ENCODE data around the gene BTBD2. TPM values are rescaled to one million over a fixed set of nuclear protein-coding genes. Genes with fewer than 3 reads are reported as not detected.

BTBD2 gene
- total and polyA plus RNA-seq, 10 of the 15 experiments (the other 5 are each of a cell fraction or from before 2014, with no cell fraction given), result 0.13 to 66.2 (median 10.4) TPM

DNA sequence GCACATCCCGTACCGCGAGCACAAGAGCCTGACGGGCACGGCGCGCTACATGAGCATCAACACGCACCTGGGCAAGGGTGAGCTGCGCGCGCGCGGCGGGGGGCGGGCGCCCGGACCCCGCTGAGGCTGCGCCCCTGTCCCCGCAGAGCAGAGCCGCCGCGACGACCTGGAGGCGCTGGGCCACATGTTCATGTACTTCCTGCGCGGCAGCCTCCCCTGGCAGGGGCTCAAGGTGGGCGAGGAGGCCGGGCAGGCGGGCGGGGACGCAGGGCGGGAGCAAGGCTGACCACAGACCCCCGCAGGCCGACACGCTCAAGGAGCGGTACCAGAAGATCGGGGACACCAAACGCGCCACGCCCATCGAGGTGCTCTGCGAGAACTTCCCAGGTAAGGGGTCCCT, 36.5 kb downstream of the BTBD2 start:
- Histone ChIP-seq H2AFZ (ENCODE audit: control insufficient read depth, low read depth, low read length) (no peak overlapping the region), H3K4me2 (ENCODE audit: control insufficient read depth, insufficient read depth) (no peak overlapping the region), H3K27ac (ENCODE audit: control insufficient read depth, insufficient read depth) (no peak overlapping the region), H3K9me3 (replicated peaks; ENCODE audit: control insufficient read depth, insufficient read depth, low read length) (no peaks in the 10 kb centered on the region), H3K36me3 (ENCODE audit: control insufficient read depth in 2 of 2, insufficient read depth in 2 of 2, low read length in 1 of 2) (peaks cover 9 to 38% of the 10 kb centered on the region in 2 experiments; a peak in 3 of 4 replicates), H3K27me3 (replicated peaks in 1 of 2; ENCODE audit: control insufficient read depth in 2 of 2, insufficient read depth in 2 of 2, low read length in 1 of 2) (no peaks in the 10 kb centered on the region), H3K4me1 (ENCODE audit: control insufficient read depth, insufficient read depth, low read length) (no peaks in the 10 kb centered on the region), H3K9ac (ENCODE audit: control insufficient read depth, insufficient read depth, low read length) (no peak overlapping the region), H3K4me3 (no peak overlapping the region), H3K79me2 (ENCODE audit: control insufficient read depth, insufficient read depth, low read length) (peaks cover 3% of the 10 kb centered on the region), H4K20me1 (ENCODE audit: control insufficient read depth, insufficient read depth) (no peaks in the 10 kb centered on the region)
- intact Hi-C loops (cut with micrococcal nuclease; ENCODE audit: unreplicated experiment), result no loop called here
- BruUV-seq (replicated peaks), result no TSS peak
- RAD21 ChIA-PET (ENCODE audit: unreplicated experiment), result no interaction called here
- TF ChIP-seq POLR2AphosphoS2 (IDR thresholded peaks at IDR 0.05; ENCODE audit: low read depth, low read length) (no peak), ASH2L (IDR thresholded peaks at IDR 0.05; ENCODE audit: borderline replicate concordance, low read depth) (no peak), BCL11A (IDR thresholded peaks at IDR 0.05; ENCODE audit: low read depth, low read length) (no peak), MTA3 (IDR thresholded peaks at IDR 0.05; ENCODE audit: borderline replicate concordance, low read length) (no peak), ELK1 (IDR thresholded peaks at IDR 0.05; ENCODE audit: low read depth, low read length) (no peak), ZBED1 (IDR thresholded peaks at IDR 0.05; ENCODE audit: borderline replicate concordance) (no peak), ATF3 (IDR thresholded peaks at IDR 0.05; ENCODE audit: borderline replicate concordance, extremely low read depth, low read depth, low read length) (no peak), STAT3 (IDR thresholded peaks at IDR 0.05; ENCODE audit: low read depth, low read length) (no peak), LARP7 (IDR thresholded peaks at IDR 0.05) (no peak), TARDBP (IDR thresholded peaks at IDR 0.05; ENCODE audit: borderline replicate concordance) (no peak), POLR2AphosphoS5 (IDR thresholded peaks at IDR 0.05; ENCODE audit: low read length) (no peak)
- SMC1A ChIA-PET (ENCODE audit: uncharacterized antibody, unreplicated experiment), result no interaction called here
- in situ Hi-C loops (cut with MboI), result no loop called here
- FAIRE-seq, result no peak
- DNase-seq (ENCODE audit: low read depth, low spot score), result no peak
- ATAC-seq, result no peak
- WGBS (ENCODE audit: insufficient coverage, insufficient replicate concordance, low lambda C conversion rate, missing lambda C conversion rate), result 98% methylated on average over 32 of the region's 43 CpGs
- CTCF ChIA-PET, result no interaction called here
- POLR2A ChIA-PET, result no interaction called here
